ENCODE measurements around the gene ATG2B. TPM values are rescaled to one million over a fixed set of nuclear protein-coding genes. Genes with fewer than 3 reads are reported as not detected.

ATG2B gene, protein sequence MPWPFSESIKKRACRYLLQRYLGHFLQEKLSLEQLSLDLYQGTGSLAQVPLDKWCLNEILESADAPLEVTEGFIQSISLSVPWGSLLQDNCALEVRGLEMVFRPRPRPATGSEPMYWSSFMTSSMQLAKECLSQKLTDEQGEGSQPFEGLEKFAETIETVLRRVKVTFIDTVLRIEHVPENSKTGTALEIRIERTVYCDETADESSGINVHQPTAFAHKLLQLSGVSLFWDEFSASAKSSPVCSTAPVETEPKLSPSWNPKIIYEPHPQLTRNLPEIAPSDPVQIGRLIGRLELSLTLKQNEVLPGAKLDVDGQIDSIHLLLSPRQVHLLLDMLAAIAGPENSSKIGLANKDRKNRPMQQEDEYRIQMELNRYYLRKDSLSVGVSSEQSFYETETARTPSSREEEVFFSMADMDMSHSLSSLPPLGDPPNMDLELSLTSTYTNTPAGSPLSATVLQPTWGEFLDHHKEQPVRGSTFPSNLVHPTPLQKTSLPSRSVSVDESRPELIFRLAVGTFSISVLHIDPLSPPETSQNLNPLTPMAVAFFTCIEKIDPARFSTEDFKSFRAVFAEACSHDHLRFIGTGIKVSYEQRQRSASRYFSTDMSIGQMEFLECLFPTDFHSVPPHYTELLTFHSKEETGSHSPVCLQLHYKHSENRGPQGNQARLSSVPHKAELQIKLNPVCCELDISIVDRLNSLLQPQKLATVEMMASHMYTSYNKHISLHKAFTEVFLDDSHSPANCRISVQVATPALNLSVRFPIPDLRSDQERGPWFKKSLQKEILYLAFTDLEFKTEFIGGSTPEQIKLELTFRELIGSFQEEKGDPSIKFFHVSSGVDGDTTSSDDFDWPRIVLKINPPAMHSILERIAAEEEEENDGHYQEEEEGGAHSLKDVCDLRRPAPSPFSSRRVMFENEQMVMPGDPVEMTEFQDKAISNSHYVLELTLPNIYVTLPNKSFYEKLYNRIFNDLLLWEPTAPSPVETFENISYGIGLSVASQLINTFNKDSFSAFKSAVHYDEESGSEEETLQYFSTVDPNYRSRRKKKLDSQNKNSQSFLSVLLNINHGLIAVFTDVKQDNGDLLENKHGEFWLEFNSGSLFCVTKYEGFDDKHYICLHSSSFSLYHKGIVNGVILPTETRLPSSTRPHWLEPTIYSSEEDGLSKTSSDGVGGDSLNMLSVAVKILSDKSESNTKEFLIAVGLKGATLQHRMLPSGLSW (N-terminal part only)
- 82.6 TPM for total RNA-seq

DNA sequence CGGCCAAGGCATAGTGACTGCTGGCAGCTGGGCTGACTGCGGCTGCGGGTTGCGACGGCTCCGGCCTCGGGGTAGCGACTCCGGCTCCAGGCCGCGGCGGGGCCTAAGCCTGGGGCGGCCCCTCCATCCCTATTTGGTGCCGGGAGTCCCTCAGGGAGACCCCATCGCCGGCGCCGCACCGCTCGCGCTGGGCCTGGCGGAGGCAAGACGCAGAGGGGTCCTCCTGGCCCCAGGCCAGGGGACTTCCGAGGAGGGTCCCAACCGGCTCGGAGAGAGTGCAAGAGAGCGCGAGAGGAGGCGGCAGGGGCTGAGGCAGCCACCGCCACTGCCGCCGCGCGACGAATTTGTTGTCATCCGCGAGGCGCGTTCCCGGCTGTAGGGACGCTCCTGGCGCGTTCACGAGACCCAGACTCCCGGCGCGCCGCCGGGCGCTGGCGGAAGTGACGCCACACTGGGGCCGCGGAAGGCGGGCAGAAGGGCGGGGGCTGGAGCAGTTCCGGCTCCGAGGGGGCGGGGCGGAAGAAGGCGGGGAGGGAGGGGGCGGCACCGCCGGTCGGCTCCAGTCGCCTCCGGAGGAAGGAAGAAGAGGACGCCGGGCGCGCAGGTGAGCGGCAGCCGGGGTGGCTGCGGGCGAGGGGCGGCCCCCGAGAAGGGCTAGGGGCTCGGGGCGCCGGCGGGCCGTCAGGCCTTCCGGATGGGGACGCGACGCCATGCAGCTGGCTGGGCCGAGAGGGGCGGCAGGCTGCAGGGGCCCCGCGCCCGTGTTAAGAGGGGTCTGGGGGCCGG lies at the start of gene ATG2B, which contains the start of gene GSKIP:
Gene ATG2B (minus strand): TSS at position 377 of the 786 bp plus-strand sequence. CDS start 365 bp downstream, at position 12.
Gene GSKIP (plus strand): TSS at position 562 of the 786 bp plus-strand sequence. CDS start 18,722 bp downstream, outside the sequence.

DNA sequence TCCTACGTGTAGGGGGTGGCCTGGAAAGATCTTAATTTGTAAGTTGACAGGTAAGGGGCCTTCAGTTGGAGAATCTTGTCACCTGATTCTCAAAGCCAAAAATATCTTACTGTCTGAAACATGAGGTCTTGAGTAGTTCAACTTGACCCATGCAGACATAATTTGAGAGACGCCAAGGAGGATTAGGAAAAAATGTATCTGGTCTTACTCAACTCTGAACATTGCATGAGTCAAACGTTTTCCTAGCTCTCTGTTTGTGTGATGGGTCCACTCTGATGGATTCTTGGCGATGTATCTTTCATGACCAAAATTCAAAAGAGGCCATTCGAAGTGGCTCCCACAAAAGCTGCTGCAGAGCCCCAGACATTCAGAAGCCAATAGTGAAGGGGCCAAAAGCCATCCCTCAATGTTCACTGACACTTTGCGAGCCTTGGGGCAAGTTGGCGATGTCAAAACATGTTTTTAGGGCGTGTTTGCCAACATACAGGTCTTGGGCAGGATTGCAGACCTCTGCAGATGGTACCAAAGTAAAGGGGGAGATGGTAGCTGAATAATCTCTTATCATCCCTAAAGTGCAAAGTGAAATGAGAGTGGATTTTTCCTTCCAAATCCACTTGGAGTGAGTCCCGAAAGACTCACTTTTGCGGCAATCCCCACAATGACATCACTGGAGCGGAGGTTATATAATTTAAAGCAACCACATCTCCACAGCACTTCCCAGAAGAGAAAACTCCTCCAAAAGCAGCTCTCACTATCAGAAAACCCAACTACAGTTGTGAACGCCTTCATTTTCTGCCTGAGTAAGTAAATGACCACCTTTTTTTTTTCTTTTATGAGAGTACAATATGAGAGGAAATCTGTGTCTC lies 107.4 kb downstream of the ATG2B start, which contains the start of gene BDKRB1:
Gene BDKRB1 (plus strand): TSS at position 710 of the 866 bp plus-strand sequence. CDS start 7,473 bp downstream, outside the sequence.

Small RNA genes lying within 50 kb of the gene (small RNA-seq; reads per million reads assigned to genes)
- gene RNU2-33P (ENCODE audit: low replicate concordance), result 0.55 reads per million, percentile 50 among the genes with 10 or more reads in this experiment

Other genes with a start within 250 kb of the ATG2B start
- 0.31 TPM for gene BDKRB2, start 158.5 kb downstream of the ATG2B start, total RNA-seq
- gene BDKRB1, start 107.1 kb downstream of the ATG2B start, total RNA-seq, result not detected
- 21.6 TPM for gene GSKIP, start 185 bp upstream of the ATG2B start, total RNA-seq
- gene AK7, start 28.8 kb upstream of the ATG2B start, total RNA-seq, result 0.63 TPM
- 321 TPM for gene PAPOLA, start 139.0 kb upstream of the ATG2B start, total RNA-seq